Hepatocyte (in vitro differentiated cells): Measurements from ENCODE around the gene THEM5. TPM values are rescaled to one million over a fixed set of nuclear protein-coding genes. Genes with fewer than 3 reads are reported as not detected.
A peak's percentile ranks its signal among the peaks of the same experiment; 100 is the strongest.

Experiments
- DNase-seq: peaks from one replicate; pipeline ENCODE4 v3.0.0-alpha.2; 2016; ENCODE audit warnings: low spot score
- H2AFZ ChIP-seq: fragments of 200-600 bp; sonication (generic); 2 replicates; pipeline ENCODE4 v1.6.0; 2016; ENCODE audit warnings: antibody characterized with exemption, mild to moderate bottlenecking
- H3K27ac ChIP-seq: fragments of 200-600 bp; sonication (generic); 2 replicates; pipeline ENCODE4 v1.5.1; 2016; ENCODE audit warnings: mild to moderate bottlenecking
- H3K27me3 ChIP-seq: fragments of 200-600 bp; sonication (generic); 2 replicates; pipeline ENCODE4 v1.6.1; 2016
- H3K36me3 ChIP-seq: fragments of 200-600 bp; sonication (generic); replicated peaks from 2 replicates; pipeline ENCODE4 v1.5.1; 2016; ENCODE audit warnings: low read depth; ENCODE audit not compliant: insufficient read depth
- H3K4me1 ChIP-seq: fragments of 200-600 bp; sonication (generic); 2 replicates; pipeline ENCODE4 v1.5.1; 2016; ENCODE audit warnings: mild to moderate bottlenecking, moderate library complexity; ENCODE audit not compliant: insufficient read depth
- H3K4me2 ChIP-seq: fragments of 200-600 bp; sonication (generic); 2 replicates; pipeline ENCODE4 v1.6.0; 2016
- H3K4me3 ChIP-seq: fragments of 200-600 bp; sonication (generic); 2 replicates; pipeline ENCODE4 v1.5.1; 2016; ENCODE audit warnings: mild to moderate bottlenecking
- H3K79me2 ChIP-seq: fragments of 200-600 bp; sonication (generic); 2 replicates; pipeline ENCODE4 v1.6.0; 2017; ENCODE audit warnings: mild to moderate bottlenecking
- H3K9me2 ChIP-seq: fragments of 200-600 bp; sonication (generic); replicated peaks from 2 replicates; pipeline ENCODE4 v1.6.0; 2017; ENCODE audit warnings: mild to moderate bottlenecking; ENCODE audit not compliant: insufficient read depth
- H3K9me3 ChIP-seq: fragments of 200-600 bp; sonication (generic); 2 replicates; pipeline ENCODE4 v1.5.1; 2016; ENCODE audit warnings: low read depth, mild to moderate bottlenecking
- H4K20me1 ChIP-seq: fragments of 200-600 bp; sonication (generic); 2 replicates; pipeline ENCODE4 v1.6.0; 2016; ENCODE audit warnings: mild to moderate bottlenecking; ENCODE audit not compliant: insufficient read depth, poor library complexity, severe bottlenecking
- EZH2 ChIP-seq: fragments of 200-600 bp; sonication (generic); IDR thresholded peaks from 2 replicates; pipeline ENCODE4 v1.6.1; 2016; ENCODE audit warnings: antibody characterized with exemption, mild to moderate bottlenecking, borderline replicate concordance
- EZH2phosphoT487 ChIP-seq: fragments of 200-600 bp; sonication (generic); IDR thresholded peaks from one replicate; pipeline ENCODE4 v1.6.1; 2018; ENCODE audit warnings: antibody characterized with exemption, mild to moderate bottlenecking, low read depth, moderate library complexity; ENCODE audit not compliant: unreplicated experiment, severe bottlenecking
- WGBS: methylation state at CpG from one replicate; pipeline ENCODE4 v1.1.6; 2016; ENCODE audit warnings: low lambda C conversion rate; ENCODE audit errors: missing lambda C conversion rate; 5-methylcytosine and 5-hydroxymethylcytosine counted together
- polyA plus RNA-seq: library from polyadenylated mRNA; unstranded; fragments of >200 nt; fragmentation: Nextera tagmentation; extraction: Ambion mirVana; gene quantifications from 2 replicates; pipeline ENCODE4 v1.2.1, GENCODE V29; 2016
- total RNA-seq: library from RNA; depleted of rRNA; stranded (reverse); fragments of >200 nt; gene quantifications from 2 replicates; pipeline ENCODE4 v1.2.3, GENCODE V29; 2014
- TF ChIP-seq, protein P1 (sequence below): fragments of 200-600 bp; sonication (generic); IDR thresholded peaks from 2 replicates; pipeline ENCODE4 v1.5.1; 2016; ENCODE audit warnings: antibody characterized with exemption, mild to moderate bottlenecking; ENCODE audit not compliant: poor library complexity

Gene THEM5
- total and polyA plus RNA-seq, 2 experiments from 2014 or later, result 0.21 TPM; not detected in 1

DNA sequence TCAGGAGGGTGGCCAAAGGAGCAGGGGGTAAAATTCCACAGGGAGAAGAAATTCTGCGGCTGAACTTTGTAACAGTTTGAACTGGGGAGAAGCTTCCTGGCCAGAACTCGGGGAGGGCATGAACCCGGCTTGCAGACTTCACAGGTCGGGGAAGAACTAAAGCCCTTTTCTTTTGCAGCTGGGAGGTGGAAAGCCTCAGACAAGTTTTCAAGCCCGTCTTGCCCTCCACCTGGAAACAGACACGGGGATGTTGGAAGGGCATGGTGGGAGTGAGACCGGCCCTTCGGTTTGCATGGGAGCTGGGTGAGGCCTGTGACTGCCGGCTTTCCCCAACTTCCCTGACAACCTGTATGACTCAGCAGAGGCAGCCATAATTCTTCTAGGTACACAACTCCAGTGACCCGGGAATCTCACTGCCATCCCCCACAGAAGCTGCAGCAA lies 44.5 kb upstream of the THEM5 start:
- Histone ChIP-seq H3K79me2 (peaks cover 60% of the 10 kb centered on the region), H3K27me3 (no peaks in the 10 kb centered on the region), H3K9me2 (no peaks in the 10 kb centered on the region), H4K20me1 (no peaks in the 10 kb centered on the region), H3K9me3 (no peaks in the 10 kb centered on the region), H2AFZ (no peak overlapping the region), H3K27ac (peak overlapping the region; percentile 19), H3K36me3 (no peaks in the 10 kb centered on the region), H3K4me3 (no peak overlapping the region), H3K4me2 (no peak overlapping the region), H3K4me1 (peaks cover 4% of the 10 kb centered on the region)
- no peak for DNase-seq
- 81% methylated on average over 10 of the region's 10 CpGs for WGBS
- TF ChIP-seq EZH2 (no peak), EZH2phosphoT487 (no peak)
- TF ChIP-seq, protein P1, sequence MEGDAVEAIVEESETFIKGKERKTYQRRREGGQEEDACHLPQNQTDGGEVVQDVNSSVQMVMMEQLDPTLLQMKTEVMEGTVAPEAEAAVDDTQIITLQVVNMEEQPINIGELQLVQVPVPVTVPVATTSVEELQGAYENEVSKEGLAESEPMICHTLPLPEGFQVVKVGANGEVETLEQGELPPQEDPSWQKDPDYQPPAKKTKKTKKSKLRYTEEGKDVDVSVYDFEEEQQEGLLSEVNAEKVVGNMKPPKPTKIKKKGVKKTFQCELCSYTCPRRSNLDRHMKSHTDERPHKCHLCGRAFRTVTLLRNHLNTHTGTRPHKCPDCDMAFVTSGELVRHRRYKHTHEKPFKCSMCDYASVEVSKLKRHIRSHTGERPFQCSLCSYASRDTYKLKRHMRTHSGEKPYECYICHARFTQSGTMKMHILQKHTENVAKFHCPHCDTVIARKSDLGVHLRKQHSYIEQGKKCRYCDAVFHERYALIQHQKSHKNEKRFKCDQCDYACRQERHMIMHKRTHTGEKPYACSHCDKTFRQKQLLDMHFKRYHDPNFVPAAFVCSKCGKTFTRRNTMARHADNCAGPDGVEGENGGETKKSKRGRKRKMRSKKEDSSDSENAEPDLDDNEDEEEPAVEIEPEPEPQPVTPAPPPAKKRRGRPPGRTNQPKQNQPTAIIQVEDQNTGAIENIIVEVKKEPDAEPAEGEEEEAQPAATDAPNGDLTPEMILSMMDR, result no peak

DNA sequence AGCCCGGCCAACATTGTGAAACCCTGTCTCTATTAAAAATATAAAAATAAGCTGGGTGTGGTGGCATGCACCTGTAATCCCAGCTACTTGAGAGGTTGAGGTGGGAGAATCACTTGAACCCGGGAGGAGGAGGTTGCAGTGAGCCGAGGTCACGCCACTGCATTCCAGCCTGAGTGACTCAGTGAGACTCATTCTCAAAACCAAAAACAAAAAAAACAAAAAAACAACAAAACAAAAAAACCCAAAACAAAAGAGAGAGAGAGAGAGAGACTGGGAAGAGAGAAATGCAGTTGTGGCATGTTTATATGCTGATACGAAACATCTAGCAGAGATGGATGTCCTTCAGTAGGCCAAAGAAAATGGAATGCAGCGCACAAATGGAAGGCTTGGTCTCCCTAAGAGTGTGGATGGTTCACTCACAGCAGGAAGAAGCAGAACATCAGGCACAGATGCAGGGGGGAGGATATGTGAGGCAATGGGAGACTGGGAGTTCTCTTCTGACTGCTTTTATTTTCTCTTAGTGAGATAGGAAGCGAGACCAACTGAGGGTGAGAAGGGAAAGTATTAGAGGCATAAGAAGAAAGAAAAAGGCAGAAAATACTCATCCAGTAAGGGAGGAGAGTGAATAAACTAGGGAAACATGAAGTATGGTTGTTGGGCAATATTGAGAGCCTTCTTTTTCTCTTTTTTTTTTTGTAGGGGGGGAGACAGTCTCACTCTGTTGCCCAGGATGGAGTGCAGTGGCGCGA lies 39.8 kb upstream of the THEM5 start:
- Histone ChIP-seq H3K27ac (no peak overlapping the region), H3K36me3 (no peaks in the 10 kb centered on the region), H3K9me2 (no peaks in the 10 kb centered on the region), H3K4me3 (no peak overlapping the region), H3K27me3 (no peaks in the 10 kb centered on the region), H3K79me2 (peaks cover 13% of the 10 kb centered on the region), H3K4me2 (no peak overlapping the region), H2AFZ (no peak overlapping the region), H3K4me1 (peaks cover 2% of the 10 kb centered on the region), H4K20me1 (no peaks in the 10 kb centered on the region), H3K9me3 (no peaks in the 10 kb centered on the region)
- TF ChIP-seq, protein P1, result no peak
- TF ChIP-seq EZH2, result no peak
- no peak for TF ChIP-seq EZH2phosphoT487
- DNase-seq, result no peak
- WGBS, result 95% methylated on average over 9 of the region's 9 CpGs

DNA sequence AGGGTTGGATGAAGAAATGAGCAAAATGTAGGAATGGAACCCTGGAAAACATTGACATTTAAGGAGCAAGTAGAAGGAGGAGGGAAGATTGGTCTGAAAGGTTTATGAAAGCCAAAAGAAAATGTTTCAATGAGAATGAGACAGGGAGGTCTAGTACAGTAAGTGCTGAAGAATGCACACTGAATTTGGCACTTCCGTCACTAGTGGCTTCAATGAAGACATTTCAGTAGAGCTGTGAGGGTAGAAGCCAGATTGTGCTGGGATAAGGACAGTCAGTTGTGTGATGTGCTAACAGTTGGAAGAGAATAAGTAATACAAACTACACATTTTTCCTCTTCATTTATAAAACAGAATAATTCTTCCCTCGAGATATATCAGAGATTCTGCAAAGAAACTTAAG lies 38.7 kb upstream of the THEM5 start:
- H3K9me2 ChIP-seq, result no peaks in the 10 kb centered on the region
- DNase-seq, result no peak
- H3K4me1 ChIP-seq, result no peaks in the 10 kb centered on the region
- no peak overlapping the region for H2AFZ ChIP-seq
- H3K79me2 ChIP-seq, result peaks cover 8% of the 10 kb centered on the region
- H3K27me3 ChIP-seq, result no peaks in the 10 kb centered on the region
- TF ChIP-seq, protein P1, result no peak
- TF ChIP-seq EZH2phosphoT487, result no peak
- no peaks in the 10 kb centered on the region for H4K20me1 ChIP-seq
- no peak overlapping the region for H3K4me2 ChIP-seq
- H3K27ac ChIP-seq, result no peak overlapping the region
- H3K36me3 ChIP-seq, result no peaks in the 10 kb centered on the region
- WGBS, result 98% methylated on average over 2 of the region's 2 CpGs
- no peak overlapping the region for H3K4me3 ChIP-seq
- no peaks in the 10 kb centered on the region for H3K9me3 ChIP-seq
